Kidney epithelial cell (primary cell): Measurements from ENCODE around the gene PSG3. TPM values are rescaled to one million over a fixed set of nuclear protein-coding genes. Genes with fewer than 3 reads are reported as not detected.
"Not testable (repeated sequence)": the region's sequence is repeated elsewhere in the genome, so short reads cannot be mapped to it uniquely, and the experiment has no call there.

Source experiments
- DNase-seq: peaks from one replicate; pipeline ENCODE4 v3.0.0-alpha.2; 2010; ENCODE audit warnings: low read depth
- H3K27me3 ChIP-seq: 2 replicates; pipeline ENCODE4 v1.6.0; 2011; ENCODE audit warnings: low read length; ENCODE audit not compliant: control insufficient read depth, insufficient read depth
- H3K36me3 ChIP-seq: 2 replicates; pipeline ENCODE4 v1.5.1; 2011; ENCODE audit warnings: low read length; ENCODE audit not compliant: control insufficient read depth, insufficient read depth
- H3K4me3 ChIP-seq: 2 replicates; pipeline ENCODE4 v1.5.1; 2011; ENCODE audit warnings: low read depth, mild to moderate bottlenecking, control low read depth, low read length
- CTCF ChIP-seq: IDR thresholded peaks from 2 replicates; pipeline ENCODE4 v1.5.1; 2011; ENCODE audit warnings: mild to moderate bottlenecking, moderate library complexity, low read length, control low read depth, inconsistent platforms; ENCODE audit not compliant: insufficient read depth, poor library complexity, severe bottlenecking
- total RNA-seq: library from RNA; depleted of rRNA; stranded (reverse); fragments of >200 nt; gene quantifications from 2 replicates; pipeline ENCODE4 v1.2.3, GENCODE V29; 2015

Gene PSG3
- total RNA-seq: not detected in 2 replicates

- H3K4me3 ChIP-seq, DNase-seq, H3K36me3 ChIP-seq, H3K27me3 ChIP-seq: not testable (repeated sequence)
These were observed at the start of gene PSG3 for GRCh38 chr19:42740381-42740780. Gene PSG3, minus strand, starts transcription at chr19:42740481. Its CDS starts 97 bp downstream, at chr19:42740384.

GRCh38 chr19:42788766-42789165 is 48.5 kb upstream of the PSG3 start:
- H3K4me3 ChIP-seq, H3K27me3 ChIP-seq, H3K36me3 ChIP-seq, DNase-seq: not testable (repeated sequence)

- H3K4me3 ChIP-seq, H3K27me3 ChIP-seq, DNase-seq, H3K36me3 ChIP-seq: not testable (repeated sequence)
These were observed 47.5 kb upstream of the PSG3 start for GRCh38 chr19:42787766-42788165.

GRCh38 chr19:42776750-42777612 is 36.7 kb upstream of the PSG3 start:
- TF ChIP-seq CTCF: peak; percentile 82
- peak; percentile 60 for DNase-seq

GRCh38 chr19:42774510-42775158 is 34.4 kb upstream of the PSG3 start:
- H3K36me3 ChIP-seq, DNase-seq, H3K4me3 ChIP-seq, H3K27me3 ChIP-seq: not testable (repeated sequence)

More at GRCh38 chr19:42776750-42777612, 36.7 kb upstream of the PSG3 start:
- H3K4me3 ChIP-seq, H3K36me3 ChIP-seq, H3K27me3 ChIP-seq: not testable (repeated sequence)

GRCh38 chr19:42767319-42767718 is 27.0 kb upstream of the PSG3 start:
- H3K36me3 ChIP-seq, DNase-seq, H3K27me3 ChIP-seq, H3K4me3 ChIP-seq: not testable (repeated sequence)

- DNase-seq, H3K27me3 ChIP-seq, H3K36me3 ChIP-seq, H3K4me3 ChIP-seq: not testable (repeated sequence)
These were observed 26.6 kb upstream of the PSG3 start for GRCh38 chr19:42766871-42767270.

- Histone ChIP-seq H3K4me3 (no peak overlapping the region), H3K36me3 (no peaks in the 10 kb centered on the region), H3K27me3 (no peaks in the 10 kb centered on the region)
- TF ChIP-seq CTCF: no peak
- no peak for DNase-seq
These were observed 24.6 kb upstream of the PSG3 start for GRCh38 chr19:42764836-42765235.

GRCh38 chr19:42762789-42763188 is 22.5 kb upstream of the PSG3 start:
- TF ChIP-seq CTCF: no peak
- no peak for DNase-seq
- H3K36me3 ChIP-seq: no peaks in the 10 kb centered on the region
- H3K4me3 ChIP-seq: no peak overlapping the region
- H3K27me3 ChIP-seq: no peaks in the 10 kb centered on the region

GRCh38 chr19:42761924-42762295 is 21.6 kb upstream of the PSG3 start:
- not testable (repeated sequence) for H3K36me3 ChIP-seq, H3K27me3 ChIP-seq, H3K4me3 ChIP-seq, DNase-seq

- not testable (repeated sequence) for H3K27me3 ChIP-seq, H3K36me3 ChIP-seq, H3K4me3 ChIP-seq
- peak; percentile 87 for DNase-seq
These were observed 21.0 kb upstream of the PSG3 start for GRCh38 chr19:42760954-42761923.
